D341Med (cell line): Measurements from ENCODE around the gene ETV2.
"Not testable (repeated sequence)": the region's sequence is repeated elsewhere in the genome, so short reads cannot be mapped to it uniquely, and the experiment has no call there.

Experiments
- DNase-seq: peaks from one replicate; pipeline ENCODE4 v3.0.0; 2012; ENCODE audit warnings: low spot score

The ETV2 gene

DNA sequence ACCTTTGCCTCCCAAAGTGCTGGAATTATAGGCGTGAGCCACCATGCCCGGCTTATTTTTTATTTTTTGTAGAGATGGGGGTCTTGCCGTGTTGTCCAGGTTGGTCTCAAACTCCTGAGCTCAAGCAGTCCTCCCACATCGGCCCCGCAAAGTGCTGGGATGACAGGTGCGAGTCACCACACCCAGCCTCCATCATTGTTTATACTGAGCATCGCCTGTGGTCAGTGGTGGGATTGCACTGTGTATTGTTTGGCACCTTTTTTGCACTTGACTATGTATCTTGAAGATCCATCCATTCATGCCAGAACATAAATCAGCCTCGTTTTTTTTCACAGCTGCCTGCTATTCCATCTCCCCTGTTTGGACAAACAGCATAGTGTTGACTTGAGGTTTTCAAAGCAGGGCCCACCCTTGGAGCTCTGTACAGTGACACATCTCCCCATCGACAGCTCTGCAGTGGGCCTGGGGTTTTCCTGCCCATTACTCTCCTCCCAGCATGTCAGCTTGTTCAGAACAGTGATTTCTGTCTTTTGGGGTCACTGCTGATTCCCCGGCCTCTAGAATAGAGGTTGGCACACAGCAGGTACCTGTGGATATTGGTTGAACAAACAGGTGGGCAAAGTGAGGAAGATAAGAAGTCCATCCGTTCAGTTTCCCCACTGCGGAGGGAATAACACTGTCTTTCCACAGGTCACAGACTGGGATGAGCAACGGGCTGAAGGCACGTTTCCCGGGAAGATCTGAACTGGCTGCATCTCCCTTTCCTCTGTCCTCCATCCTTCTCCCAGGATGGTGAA, 16.6 kb downstream of the ETV2 start:
- DNase-seq = peak; percentile 16

DNA sequence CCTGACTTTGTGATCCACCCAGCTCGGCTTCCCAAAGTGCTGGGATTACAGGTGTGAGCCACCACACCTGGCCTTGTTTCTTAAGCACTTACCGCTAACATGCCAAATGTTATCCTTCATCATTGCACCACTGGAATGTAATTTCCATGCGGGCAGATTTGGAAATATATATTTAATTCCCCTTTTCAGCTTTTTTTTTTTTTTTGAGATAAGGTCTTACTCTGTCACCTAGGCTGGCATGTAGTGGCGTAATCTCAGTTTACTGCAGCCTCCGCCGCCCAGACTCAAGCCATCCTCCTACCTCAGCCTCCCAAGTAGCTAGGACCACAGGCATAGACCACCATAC, 20.4 kb downstream of the ETV2 start:
- DNase-seq = no peak

GRCh38 chr19:35663981-35664380, 22.4 kb downstream of the ETV2 start:
- DNase-seq = no peak

DNA sequence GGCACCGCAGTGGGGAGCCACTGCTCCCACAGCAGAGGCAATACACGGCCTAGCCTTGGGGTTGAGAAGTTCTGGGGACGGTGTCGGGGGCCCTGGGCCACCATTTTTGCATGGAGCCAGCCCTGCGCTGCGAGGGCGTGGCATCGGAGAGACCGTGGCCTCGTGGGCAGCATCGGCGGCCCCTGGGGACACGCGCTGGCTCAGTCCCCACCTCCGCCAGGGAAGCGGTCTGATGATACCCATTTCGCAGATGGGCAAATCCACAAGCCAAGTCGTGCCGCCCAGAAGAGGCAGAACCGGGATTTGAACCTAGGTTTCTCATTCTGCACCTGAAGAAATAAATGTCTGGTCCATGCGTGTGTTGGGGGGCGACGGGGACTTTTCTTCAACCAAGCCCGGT, 23.6 kb downstream of the ETV2 start:
- DNase-seq = no peak

DNA sequence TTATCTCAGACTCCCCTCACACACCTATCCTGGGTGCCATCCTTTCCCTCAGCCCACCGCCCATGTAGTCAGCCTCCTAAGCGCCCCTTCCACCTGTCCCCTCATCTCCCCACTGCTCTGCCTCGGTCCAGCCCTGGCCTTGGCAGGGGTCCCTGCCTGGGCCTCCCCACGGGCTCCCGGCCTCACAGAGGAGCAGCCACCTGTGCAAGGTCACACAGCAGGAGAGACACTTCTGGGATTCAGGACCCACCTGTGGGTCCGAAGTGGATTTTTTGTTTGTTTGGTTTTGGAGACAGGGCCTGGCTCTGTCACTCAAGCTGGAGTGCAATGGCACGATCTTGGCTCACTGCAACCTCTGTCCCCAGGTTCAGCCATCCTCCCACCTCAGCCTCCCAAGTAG, 24.1 kb downstream of the ETV2 start:
- no peak for DNase-seq

DNA sequence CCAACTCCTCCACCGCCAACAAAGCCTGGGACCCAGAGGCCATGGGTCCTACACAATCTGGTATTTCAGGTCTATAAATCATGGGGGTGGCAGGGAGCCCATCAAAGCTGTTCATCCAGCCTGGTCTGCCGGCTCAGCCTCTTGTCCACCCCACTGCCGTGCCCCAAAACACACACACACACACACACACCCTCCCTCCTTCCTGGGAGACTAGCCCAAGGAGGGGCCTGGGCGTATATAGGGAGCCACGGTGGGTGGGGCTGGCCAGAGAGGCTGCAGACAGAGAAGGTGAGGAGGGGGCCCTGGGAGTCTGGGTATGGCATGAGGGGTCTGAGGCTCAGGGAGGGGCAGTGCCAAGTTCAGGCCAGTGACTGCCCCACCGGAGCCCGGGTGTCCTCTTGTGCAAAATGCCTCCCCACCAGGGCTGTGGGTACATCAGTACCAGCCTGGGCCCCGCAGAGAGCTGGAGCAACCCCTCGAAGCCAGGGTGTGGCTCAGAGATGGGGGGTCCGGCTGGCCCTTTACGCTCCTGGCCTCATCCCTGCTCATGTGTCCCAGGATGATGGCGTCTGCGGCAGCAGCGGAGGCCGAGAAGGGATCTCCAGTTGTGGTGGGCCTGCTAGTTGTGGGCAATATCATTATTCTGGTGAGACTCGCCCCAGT, 24.8 kb downstream of the ETV2 start, which contains the start of gene UPK1A:
Gene UPK1A, plus strand, starts transcription at position 267 of the 663 bp plus-strand sequence. Its CDS starts 296 bp downstream, at position 563.
- DNase-seq = peak; percentile 32

- DNase-seq = no peak
These were observed 28.0 kb downstream of the ETV2 start for GRCh38 chr19:35669566-35669965.

- DNase-seq = no peak
These were observed 28.4 kb downstream of the ETV2 start for GRCh38 chr19:35669974-35670373.

DNA sequence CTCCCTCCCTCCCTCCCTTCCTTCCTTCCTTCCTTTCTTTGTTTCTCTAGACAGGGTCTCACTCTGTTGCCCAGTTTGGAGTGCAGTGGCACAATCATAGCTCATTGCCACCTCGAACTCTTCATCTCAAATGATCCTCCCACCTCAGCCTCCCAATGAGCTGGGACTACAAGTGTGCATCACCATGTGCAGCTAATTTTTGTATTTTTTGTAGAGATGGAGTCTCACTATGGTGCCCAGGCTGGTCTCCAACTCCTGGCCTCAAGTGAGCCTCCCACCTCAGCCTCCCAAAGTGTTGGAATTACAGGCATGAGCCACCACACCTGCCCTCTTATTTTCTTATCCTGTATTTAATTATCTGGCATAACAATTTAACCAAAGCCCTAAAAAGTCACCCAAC, 29.1 kb downstream of the ETV2 start:
- DNase-seq = no peak

- DNase-seq = no peak
These were observed 30.3 kb downstream of the ETV2 start for GRCh38 chr19:35671818-35672217.

DNA sequence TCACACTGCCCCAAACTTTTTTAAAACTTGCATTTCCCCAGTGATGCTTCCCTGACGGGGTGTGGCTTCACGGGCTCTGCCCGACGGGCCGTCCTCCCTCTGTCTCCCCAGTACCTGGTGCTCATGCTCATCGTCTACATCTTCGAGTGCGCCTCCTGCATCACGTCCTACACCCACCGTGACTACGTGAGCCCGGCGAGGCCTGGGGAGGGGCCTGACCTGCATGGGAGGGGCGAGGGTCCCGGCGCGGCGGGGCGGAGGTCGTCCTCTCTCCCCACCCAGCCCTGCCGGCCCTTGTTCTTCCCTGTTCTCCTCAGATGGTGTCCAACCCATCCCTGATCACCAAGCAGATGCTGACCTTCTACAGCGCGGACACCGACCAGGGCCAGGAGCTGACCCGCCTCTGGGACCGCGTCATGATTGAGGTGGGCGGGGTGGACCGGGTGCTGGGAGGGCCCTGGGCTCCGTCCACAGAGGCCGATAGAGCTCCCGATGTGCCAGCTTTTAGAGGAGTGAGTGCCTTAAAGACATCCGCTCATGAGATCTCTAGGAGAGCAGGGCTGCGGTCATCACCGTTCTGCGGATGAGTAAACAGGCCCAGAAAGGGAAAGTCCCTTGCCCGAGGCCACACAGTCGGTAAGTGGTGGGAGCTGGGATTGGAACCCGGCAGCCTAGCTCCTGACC, 31.7 kb downstream of the ETV2 start:
- DNase-seq = no peak

- no peak for DNase-seq
These were observed 34.1 kb downstream of the ETV2 start for GRCh38 chr19:35675589-35676140.

DNA sequence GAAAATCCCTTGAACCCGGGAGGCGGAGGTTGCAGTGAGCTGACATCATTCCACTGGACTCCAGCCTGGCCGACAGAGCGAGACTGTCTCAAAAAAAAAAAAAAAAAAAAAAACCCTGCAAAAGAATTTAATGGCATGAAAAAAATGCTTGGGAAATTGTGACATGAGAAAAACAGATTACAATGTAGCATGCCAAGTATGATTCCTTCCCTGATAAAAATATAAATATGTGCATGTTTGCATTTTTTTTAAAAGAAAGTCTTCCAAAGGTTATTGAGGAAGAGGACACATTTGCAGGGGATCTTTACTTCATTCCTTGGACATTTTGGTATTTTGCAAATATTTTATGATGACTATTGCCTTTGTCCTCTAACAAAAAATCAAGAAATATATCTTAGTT, 48.3 kb downstream of the ETV2 start:
- no peak for DNase-seq

GRCh38 chr19:35691106-35691505, 49.6 kb downstream of the ETV2 start:
- DNase-seq = not testable (repeated sequence)

DNA sequence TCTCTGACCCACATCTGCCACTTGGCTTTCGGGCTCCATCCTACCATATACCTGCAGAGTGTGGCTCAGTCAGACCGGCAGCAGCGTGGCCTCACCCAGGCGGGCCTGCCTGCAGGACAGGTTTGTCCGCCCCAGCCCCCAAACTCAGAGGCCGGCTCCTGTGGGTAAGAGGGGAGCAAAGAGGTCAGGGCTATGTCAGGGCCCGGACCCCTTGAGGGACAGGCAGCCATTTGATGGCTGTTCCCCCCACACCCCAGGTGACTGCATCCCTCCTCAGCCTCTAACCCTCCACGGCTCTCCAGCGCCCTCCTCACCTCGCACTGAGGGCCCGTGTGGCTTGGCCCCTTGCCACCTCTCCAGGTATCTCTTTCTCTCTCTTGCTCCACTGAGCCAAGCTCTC, 50.5 kb downstream of the ETV2 start:
- DNase-seq = no peak

- DNase-seq = no peak
These were observed 51.9 kb downstream of the ETV2 start for GRCh38 chr19:35693422-35693821.

DNA sequence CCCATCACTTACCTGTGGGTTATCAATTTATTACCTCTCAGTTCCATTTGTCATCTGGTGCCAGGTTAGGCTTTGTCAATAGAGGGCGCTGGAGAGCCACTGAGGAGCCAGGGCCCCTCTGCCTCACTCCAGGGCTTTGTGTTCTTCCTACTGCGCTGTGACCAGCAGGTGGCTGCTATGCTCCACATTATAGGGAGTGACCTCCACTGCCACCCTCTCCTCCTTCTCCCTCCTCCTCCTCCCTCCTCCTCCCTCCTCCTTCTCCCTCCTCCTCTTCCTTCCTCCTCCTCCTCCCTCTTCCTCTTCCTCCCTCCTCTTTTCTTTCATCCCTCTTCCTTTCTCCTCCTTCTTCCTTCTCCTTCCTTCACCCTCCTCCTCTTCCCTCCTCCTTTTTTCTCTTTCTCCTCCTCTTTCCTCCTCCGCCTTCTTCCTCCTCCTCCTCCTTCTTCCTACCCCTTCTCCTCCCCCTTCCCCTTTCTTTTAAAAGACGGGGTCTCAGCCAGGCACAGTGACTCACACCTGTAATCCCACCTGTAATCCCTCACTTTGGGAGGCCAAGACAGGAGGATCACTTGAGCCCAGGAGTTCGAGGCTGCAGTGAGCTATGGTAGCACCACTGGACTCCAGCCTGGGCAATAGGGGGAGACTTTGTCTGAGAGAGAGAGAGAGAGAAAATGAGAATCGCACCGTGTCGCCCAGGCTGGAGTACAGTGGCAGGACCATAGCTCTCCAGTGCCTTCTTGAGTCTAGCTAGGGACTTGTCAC, 52.5 kb downstream of the ETV2 start:
- peak; percentile 91 for DNase-seq
